ENCODE measurements around the gene ID1.
"Not testable (repeated sequence)": the region's sequence is repeated elsewhere in the genome, so short reads cannot be mapped to it uniquely, and the experiment has no call there.

Gene ID1

GRCh38 chr20:31612271-31612640, 7.2 kb downstream of the ID1 start:
- H3K27ac ChIP-seq (ENCODE audit: low read depth, low read length); H3K4me1 ChIP-seq (ENCODE audit: control insufficient read depth, insufficient read depth, low read length); H3K36me3 ChIP-seq (ENCODE audit: control insufficient read depth, insufficient read depth, low read length); H3K9ac ChIP-seq (ENCODE audit: low read length); H3K27me3 ChIP-seq (ENCODE audit: control insufficient read depth, insufficient read depth, low read length); H3K4me3 ChIP-seq (ENCODE audit: low read length): not testable (repeated sequence)

GRCh38 chr20:31615416-31615815, 10.3 kb downstream of the ID1 start:
- Histone ChIP-seq H3K4me3 (ENCODE audit: low read length) (no peak overlapping the region), H3K9ac (ENCODE audit: low read length) (no peak overlapping the region), H3K4me1 (ENCODE audit: control insufficient read depth, insufficient read depth, low read length) (no peaks in the 10 kb centered on the region), H3K27me3 (ENCODE audit: control insufficient read depth, insufficient read depth, low read length) (no peaks in the 10 kb centered on the region), H3K27ac (ENCODE audit: low read depth, low read length) (no peak overlapping the region), H3K36me3 (ENCODE audit: control insufficient read depth, insufficient read depth, low read length) (no peaks in the 10 kb centered on the region)

DNA sequence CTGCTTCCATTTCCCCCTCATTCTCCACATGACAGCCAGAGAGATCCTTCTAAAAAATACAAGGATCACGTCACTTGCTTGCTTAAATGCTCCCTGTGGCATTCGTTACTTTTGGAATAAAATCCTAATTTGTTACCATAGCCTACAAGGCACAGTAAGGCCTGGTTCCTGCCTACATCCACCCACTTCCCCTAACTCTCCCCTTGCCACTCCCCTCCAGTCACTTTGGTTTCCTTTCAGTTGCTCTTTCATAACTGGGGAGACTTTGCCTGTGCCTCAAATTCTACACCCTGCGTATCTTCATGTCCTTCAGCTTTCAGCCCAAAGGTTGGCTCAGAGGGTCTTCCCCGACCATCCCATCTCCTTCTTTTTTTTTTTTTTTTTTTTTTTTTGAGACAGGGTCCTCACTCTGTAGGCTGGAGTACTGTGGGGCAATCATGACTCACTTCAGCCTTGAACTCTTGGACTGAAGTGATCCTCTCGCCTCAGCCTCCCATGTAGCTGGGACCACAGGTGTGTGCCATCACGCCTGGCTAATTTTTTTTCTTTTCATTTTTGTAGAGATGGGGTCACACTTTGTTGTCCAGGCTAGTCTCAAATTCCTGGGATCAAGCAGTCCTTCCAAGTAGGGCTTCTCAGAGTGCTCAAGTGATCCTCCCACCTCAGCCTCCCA, 12.5 kb downstream of the ID1 start:
- Histone ChIP-seq H3K36me3 (ENCODE audit: control insufficient read depth, insufficient read depth, low read length) (no peaks in the 10 kb centered on the region), H3K9ac (ENCODE audit: low read length) (no peak overlapping the region), H3K4me1 (ENCODE audit: control insufficient read depth, insufficient read depth, low read length) (no peaks in the 10 kb centered on the region), H3K27ac (ENCODE audit: low read depth, low read length) (no peak overlapping the region), H3K4me3 (ENCODE audit: low read length) (no peak overlapping the region), H3K27me3 (ENCODE audit: control insufficient read depth, insufficient read depth, low read length) (no peaks in the 10 kb centered on the region)

GRCh38 chr20:31620246-31620645, 15.2 kb downstream of the ID1 start:
- Histone ChIP-seq H3K27me3 (ENCODE audit: control insufficient read depth, insufficient read depth, low read length) (no peaks in the 10 kb centered on the region), H3K4me3 (ENCODE audit: low read length) (no peak overlapping the region), H3K36me3 (ENCODE audit: control insufficient read depth, insufficient read depth, low read length) (no peaks in the 10 kb centered on the region), H3K9ac (ENCODE audit: low read length) (no peak overlapping the region), H3K4me1 (ENCODE audit: control insufficient read depth, insufficient read depth, low read length) (no peaks in the 10 kb centered on the region), H3K27ac (ENCODE audit: low read depth, low read length) (no peak overlapping the region)

DNA sequence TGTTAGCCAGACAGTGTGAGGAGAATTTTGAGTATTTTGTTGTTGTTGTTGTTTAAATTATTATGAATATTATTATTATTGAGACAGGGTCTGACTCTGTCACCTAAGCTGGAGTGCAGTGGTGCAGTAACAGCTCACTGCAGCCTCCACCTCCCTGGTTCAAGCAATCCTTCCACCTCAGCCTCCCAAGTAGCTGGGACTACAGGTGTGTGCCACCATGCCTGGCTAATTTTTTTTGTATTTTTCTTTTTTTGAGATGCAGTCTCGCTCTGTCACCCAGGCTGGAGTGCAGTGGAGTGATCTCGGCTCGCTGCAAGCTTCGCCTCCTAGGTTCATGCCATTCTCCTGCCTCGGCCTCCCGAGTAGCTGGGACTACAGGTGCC, 18.0 kb downstream of the ID1 start:
- H3K36me3 ChIP-seq (ENCODE audit: control insufficient read depth, insufficient read depth, low read length); H3K4me1 ChIP-seq (ENCODE audit: control insufficient read depth, insufficient read depth, low read length); H3K4me3 ChIP-seq (ENCODE audit: low read length); H3K9ac ChIP-seq (ENCODE audit: low read length); H3K27me3 ChIP-seq (ENCODE audit: control insufficient read depth, insufficient read depth, low read length); H3K27ac ChIP-seq (ENCODE audit: low read depth, low read length): not testable (repeated sequence)

DNA sequence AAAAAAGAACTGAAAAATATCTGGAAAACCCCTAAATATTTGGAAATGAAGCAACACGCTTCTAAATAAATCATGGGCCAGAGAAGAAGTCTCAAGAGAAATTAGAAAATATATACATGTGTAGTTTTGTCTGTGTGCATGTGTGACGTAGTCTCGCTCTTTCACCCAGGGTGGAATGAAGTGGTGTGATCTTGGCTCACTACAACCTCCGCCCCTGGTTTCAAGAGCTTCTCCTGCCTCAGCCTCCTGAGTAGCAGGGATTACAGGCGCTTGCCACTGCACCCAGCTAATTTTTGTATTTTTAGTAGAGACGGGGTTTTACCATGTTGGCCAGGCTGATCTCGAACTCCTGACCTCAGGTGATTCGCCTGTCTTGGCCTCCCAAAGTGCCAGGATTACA, 21.4 kb downstream of the ID1 start:
- H3K27ac ChIP-seq (ENCODE audit: low read depth, low read length); H3K36me3 ChIP-seq (ENCODE audit: control insufficient read depth, insufficient read depth, low read length); H3K9ac ChIP-seq (ENCODE audit: low read length); H3K27me3 ChIP-seq (ENCODE audit: control insufficient read depth, insufficient read depth, low read length); H3K4me1 ChIP-seq (ENCODE audit: control insufficient read depth, insufficient read depth, low read length); H3K4me3 ChIP-seq (ENCODE audit: low read length): not testable (repeated sequence)

DNA sequence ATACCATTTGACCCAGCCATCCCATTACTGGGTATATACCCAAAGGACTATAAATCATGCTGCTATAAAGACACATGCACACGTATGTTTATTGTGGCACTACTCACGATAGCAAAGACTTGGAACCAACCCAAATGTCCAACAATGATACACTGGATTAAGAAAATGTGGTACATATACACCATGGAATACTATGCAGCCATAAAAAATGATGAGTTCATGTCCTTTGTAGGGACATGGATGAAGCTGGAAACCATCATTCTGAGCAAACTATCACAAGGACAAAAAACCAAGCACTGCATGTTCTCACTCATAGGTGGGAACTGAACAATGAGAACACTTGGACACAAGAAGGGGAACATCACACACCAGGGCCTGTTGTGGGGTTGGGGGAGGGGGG, 23.0 kb downstream of the ID1 start:
- not testable (repeated sequence) for H3K27ac ChIP-seq (ENCODE audit: low read depth, low read length); H3K4me3 ChIP-seq (ENCODE audit: low read length); H3K9ac ChIP-seq (ENCODE audit: low read length); H3K27me3 ChIP-seq (ENCODE audit: control insufficient read depth, insufficient read depth, low read length); H3K36me3 ChIP-seq (ENCODE audit: control insufficient read depth, insufficient read depth, low read length); H3K4me1 ChIP-seq (ENCODE audit: control insufficient read depth, insufficient read depth, low read length)

DNA sequence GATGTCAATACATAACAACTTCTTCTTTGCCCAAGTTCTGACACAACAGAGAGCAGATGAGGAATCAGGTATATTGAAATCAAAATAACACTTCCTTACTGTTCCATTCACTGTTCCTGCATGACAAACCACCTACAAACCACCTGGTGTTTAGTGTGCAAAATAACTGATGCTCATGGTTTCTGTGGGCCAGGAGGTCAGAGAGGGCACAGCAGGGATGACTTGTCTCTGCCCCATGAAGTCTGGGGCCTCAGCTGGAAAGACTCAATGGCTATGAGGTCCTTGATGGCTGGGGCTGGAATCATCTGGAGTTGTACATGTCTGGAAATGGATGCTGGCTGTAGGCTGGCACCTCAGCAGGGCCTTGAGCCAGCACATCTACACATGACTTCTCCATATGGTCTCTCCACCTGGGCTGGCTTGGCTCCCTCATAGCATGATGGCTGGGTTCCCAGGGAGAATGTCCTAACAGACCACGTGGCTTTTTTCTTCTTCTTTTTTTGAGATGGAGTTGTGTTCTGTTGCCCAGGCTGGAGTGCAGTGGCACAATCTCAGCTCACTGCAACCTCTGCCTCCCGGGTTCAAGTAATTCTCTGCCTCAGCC, 25.2 kb downstream of the ID1 start:
- Histone ChIP-seq H3K27me3 (ENCODE audit: control insufficient read depth, insufficient read depth, low read length) (no peaks in the 10 kb centered on the region), H3K36me3 (ENCODE audit: control insufficient read depth, insufficient read depth, low read length) (no peaks in the 10 kb centered on the region), H3K4me3 (ENCODE audit: low read length) (no peak overlapping the region), H3K27ac (ENCODE audit: low read depth, low read length) (no peak overlapping the region), H3K4me1 (ENCODE audit: control insufficient read depth, insufficient read depth, low read length) (no peaks in the 10 kb centered on the region), H3K9ac (ENCODE audit: low read length) (no peak overlapping the region)

DNA sequence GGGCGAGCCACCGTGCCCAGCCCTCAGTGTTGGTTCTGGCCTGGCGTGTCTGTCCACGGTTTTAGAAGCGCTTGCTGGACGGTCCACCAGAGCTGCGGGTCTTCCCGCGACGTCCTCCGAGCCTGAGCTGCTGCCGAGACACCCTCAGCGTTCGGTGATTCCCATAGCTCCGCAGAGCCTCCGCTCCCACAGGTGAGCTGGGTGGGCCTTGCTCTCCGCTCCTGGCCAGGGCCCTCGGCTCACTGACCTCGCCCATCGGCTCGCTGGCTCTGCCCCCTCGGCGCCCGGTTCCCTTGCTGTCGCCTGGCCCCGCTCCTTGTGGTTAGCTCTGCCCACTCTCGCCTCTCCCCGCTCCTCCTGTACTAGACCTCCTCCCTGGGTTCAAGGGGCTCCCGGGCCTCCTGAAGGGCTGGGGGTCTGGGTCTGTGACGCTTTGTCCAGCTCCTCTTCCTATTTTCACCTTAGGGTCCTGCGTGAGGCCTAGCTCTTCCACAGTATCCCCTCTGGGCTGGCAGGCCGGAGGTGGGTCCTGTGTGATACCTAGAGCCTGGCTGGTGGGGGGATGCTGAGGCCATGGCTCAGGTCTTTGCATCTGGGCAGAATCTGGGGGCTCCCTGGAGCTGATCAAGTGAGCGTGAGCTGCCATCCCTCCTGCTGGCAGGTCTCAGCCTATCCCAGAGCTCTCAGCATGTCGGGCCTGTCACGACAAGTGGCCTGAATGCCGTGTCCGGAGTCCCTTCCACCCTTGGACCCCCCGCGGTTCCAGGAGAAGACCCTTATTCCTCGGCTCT, 27.7 kb downstream of the ID1 start:
- no peak overlapping the region for H3K9ac ChIP-seq (ENCODE audit: low read length)
- H3K36me3 ChIP-seq (ENCODE audit: control insufficient read depth, insufficient read depth, low read length) = no peaks in the 10 kb centered on the region
- no peaks in the 10 kb centered on the region for H3K4me1 ChIP-seq (ENCODE audit: control insufficient read depth, insufficient read depth, low read length)
- H3K27me3 ChIP-seq (ENCODE audit: control insufficient read depth, insufficient read depth, low read length) = no peaks in the 10 kb centered on the region
- no peak overlapping the region for H3K4me3 ChIP-seq (ENCODE audit: low read length)
- H3K27ac ChIP-seq (ENCODE audit: low read depth, low read length) = no peak overlapping the region

GRCh38 chr20:31633339-31633914, 28.3 kb downstream of the ID1 start:
- Histone ChIP-seq H3K36me3 (ENCODE audit: control insufficient read depth, insufficient read depth, low read length) (no peaks in the 10 kb centered on the region), H3K9ac (ENCODE audit: low read length) (no peak overlapping the region), H3K4me3 (ENCODE audit: low read length) (no peak overlapping the region), H3K4me1 (ENCODE audit: control insufficient read depth, insufficient read depth, low read length) (no peaks in the 10 kb centered on the region), H3K27ac (ENCODE audit: low read depth, low read length) (no peak overlapping the region), H3K27me3 (ENCODE audit: control insufficient read depth, insufficient read depth, low read length) (no peaks in the 10 kb centered on the region)

DNA sequence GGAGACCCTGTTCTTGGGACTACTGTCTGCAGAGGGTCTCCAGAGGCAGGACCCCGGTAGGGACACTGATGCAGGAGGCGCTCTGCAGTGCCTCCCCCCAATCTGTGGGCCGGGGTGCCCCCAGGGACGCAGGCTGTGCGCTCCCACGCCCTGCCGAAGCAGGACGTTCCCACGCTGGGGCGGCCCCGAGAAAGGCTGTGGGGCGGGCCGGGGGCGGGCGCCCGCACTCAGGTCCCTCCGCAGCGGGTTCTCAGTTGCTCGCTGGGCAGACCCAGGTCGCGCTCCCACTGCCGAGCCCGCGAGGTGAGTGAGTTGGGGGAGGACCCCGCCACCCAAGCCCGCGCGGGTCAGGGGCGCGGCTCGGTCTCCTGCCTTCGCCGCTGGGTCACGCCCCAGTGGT, 32.6 kb downstream of the ID1 start, which contains the start of gene COX4I2:
Gene COX4I2, plus strand, starts transcription at position 253 of the 400 bp plus-strand sequence. CDS start 1,106 bp downstream, outside the sequence.
- H3K36me3 ChIP-seq (ENCODE audit: control insufficient read depth, insufficient read depth, low read length) = no peaks in the 10 kb centered on the region
- H3K9ac ChIP-seq (ENCODE audit: low read length) = no peak within 1 kb of the TSS
- H3K4me3 ChIP-seq (ENCODE audit: low read length) = no peak within 1 kb of the TSS
- H3K27me3 ChIP-seq (ENCODE audit: control insufficient read depth, insufficient read depth, low read length) = no peaks in the 10 kb centered on the region
- no peaks in the 10 kb centered on the region for H3K4me1 ChIP-seq (ENCODE audit: control insufficient read depth, insufficient read depth, low read length)
- H3K27ac ChIP-seq (ENCODE audit: low read depth, low read length) = no peak within 1 kb of the TSS

- Histone ChIP-seq H3K36me3 (ENCODE audit: control insufficient read depth, insufficient read depth, low read length) (no peaks in the 10 kb centered on the region), H3K27ac (ENCODE audit: low read depth, low read length) (no peak overlapping the region), H3K9ac (ENCODE audit: low read length) (no peak overlapping the region), H3K4me3 (ENCODE audit: low read length) (no peak overlapping the region), H3K4me1 (ENCODE audit: control insufficient read depth, insufficient read depth, low read length) (no peaks in the 10 kb centered on the region), H3K27me3 (ENCODE audit: control insufficient read depth, insufficient read depth, low read length) (no peaks in the 10 kb centered on the region)
Observed at GRCh38 chr20:31638317-31638716, 33.2 kb downstream of the ID1 start.

Data from rectal smooth muscle tissue (tissue), 1 donor.